ENCODE data around the gene DNAJC22.

DNAJC22 gene

DNA sequence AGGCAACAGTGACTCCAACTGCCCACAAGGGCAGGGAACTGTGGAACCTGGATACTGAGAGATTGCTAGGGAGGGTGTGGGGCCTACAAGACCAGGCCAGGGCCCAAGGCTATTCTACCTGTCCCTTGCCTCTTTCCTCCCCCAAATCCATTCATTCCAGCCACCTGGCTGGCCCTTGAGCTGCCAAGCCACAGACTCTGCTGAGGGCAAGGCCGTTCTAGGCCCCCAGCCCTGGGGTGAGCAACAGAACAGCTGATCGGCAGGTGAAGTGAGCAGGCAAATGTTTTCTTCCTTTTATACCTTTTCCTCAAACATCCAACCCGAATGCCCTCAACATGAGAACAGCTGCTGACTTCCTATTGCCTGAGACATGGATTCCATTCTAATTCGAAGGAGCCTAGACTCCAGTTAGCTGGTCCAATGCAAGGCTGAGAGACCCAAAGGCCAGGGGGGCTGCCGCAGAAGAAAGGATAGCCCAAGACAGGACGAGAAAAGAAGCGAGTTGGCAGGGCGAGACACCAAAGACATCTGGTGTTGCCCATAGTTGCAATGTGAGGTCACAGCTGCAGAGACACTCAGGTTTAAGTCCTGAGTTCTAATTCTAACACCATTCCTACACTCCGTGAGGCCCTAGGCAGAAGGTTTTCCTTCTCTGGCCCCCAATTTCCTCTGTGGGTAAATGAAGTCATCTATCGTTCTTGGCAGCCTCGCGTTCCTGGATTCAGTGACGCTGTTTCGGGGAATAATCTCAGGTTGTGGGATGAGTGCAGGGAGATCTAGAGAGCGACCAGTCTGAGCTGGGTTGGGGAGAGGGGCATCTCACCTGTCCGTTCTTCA, 11.4 kb upstream of the DNAJC22 start:
- H3K4me3 ChIP-seq (ENCODE audit: low read depth, low read length): no peak overlapping the region
- no peak for DNase-seq (ENCODE audit: low read depth, low spot score)
- TF ChIP-seq, protein P1, sequence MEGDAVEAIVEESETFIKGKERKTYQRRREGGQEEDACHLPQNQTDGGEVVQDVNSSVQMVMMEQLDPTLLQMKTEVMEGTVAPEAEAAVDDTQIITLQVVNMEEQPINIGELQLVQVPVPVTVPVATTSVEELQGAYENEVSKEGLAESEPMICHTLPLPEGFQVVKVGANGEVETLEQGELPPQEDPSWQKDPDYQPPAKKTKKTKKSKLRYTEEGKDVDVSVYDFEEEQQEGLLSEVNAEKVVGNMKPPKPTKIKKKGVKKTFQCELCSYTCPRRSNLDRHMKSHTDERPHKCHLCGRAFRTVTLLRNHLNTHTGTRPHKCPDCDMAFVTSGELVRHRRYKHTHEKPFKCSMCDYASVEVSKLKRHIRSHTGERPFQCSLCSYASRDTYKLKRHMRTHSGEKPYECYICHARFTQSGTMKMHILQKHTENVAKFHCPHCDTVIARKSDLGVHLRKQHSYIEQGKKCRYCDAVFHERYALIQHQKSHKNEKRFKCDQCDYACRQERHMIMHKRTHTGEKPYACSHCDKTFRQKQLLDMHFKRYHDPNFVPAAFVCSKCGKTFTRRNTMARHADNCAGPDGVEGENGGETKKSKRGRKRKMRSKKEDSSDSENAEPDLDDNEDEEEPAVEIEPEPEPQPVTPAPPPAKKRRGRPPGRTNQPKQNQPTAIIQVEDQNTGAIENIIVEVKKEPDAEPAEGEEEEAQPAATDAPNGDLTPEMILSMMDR (IDR thresholded peaks at IDR 0.05; ENCODE audit: low read depth, low read length): no peak
- in situ Hi-C loops (cut with HindIII; ENCODE audit: low sequenced_read_pairs): no loop called here

DNA sequence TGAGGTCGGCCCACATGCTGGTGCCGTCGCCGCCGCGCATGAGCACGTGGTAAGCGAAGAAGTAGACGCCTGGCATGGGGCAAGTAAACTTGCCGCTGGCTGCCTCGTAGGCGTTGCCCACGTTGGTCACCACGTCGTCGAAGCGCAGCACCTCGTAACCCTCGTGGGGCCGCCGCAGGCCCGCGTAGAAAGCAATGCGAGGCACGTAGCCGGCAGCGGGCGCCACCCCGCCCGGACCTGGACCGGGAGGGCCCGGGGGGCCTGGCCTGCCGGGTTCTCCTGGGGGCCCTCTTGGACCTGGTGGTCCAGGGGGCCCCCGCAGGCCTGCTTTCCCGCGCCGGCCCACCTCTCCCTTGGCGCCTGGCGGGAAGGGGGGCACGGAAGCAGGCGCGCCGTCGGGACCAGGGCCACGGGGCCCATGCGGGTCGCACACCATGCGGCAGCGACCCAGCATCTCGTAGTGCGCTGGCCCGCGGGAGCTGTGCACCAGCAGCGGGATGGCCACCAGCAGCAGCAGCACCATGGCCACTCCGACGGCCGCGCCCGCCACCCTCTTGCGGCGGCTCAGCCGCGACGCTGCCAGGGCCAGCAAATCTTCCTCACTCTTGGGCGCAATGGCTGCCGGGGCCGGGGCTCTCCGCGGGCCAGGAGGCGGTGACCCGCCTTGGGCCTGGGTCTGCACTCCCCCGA, 10.6 kb upstream of the DNAJC22 start:
- H3K4me3 ChIP-seq (ENCODE audit: low read depth, low read length): no peak overlapping the region
- in situ Hi-C loops (cut with HindIII; ENCODE audit: low sequenced_read_pairs): no loop called here
- TF ChIP-seq, protein P1 (IDR thresholded peaks at IDR 0.05; ENCODE audit: low read depth, low read length): no peak
- no peak for DNase-seq (ENCODE audit: low read depth, low spot score)

DNA sequence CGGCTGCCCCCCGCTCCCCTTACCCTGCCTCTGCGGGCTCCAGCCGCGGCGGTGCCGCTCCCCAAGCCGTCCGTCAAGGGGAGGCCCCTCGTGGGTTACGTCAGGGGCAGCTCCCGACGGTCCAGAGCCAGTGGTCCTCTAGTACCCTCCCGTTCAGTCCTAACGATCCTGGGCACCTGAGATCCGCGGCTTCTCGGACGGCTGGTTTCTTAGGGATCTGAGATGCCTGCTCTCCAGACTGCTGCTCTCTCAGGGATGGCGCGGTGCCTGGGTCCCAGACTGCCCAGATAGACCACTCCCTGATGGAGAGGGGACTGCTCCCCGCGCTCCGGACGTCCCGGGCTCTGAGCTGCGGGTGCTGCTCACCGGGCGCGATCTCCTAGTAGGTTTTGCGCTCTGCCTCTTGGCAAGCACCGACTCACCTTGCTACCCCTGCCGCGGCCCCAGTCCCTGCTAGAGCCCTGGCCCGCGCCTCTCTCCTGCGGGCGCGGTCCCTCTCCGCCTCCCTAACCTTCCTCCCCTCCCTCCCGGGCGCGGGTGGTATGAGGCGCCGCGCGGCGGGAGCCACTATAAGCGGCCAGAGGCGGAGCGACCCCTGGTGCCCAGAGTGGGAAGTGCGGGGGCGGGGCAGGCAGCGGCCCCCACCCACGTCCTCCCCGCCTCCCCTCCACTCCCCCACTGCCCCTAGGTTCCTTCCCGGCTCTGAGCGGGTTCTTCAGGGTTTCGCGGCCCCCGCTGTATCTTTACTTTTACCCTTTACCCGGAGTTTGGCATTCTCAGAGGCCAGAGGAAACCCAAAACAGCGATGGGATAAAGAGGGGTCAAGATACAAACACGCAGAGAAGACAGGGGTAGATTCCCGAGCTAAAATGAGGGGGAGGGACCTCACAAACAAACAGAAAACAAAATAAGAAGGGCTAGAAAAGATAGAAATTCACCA, 9.8 kb upstream of the DNAJC22 start, which contains the start of gene C1QL4:
TSS of gene C1QL4 (minus strand) at position 544 of the 940 bp plus-strand sequence. CDS start 711 bp downstream, outside the sequence.
- in situ Hi-C loops (cut with HindIII; ENCODE audit: low sequenced_read_pairs): no loop called here
- H3K4me3 ChIP-seq (ENCODE audit: low read depth, low read length): peak within 1 kb of the TSS; percentile 21
- peak; percentile 63 for DNase-seq (ENCODE audit: low read depth, low spot score)
- TF ChIP-seq, protein P1 (IDR thresholded peaks at IDR 0.05; ENCODE audit: low read depth, low read length): peak; percentile 90

DNA sequence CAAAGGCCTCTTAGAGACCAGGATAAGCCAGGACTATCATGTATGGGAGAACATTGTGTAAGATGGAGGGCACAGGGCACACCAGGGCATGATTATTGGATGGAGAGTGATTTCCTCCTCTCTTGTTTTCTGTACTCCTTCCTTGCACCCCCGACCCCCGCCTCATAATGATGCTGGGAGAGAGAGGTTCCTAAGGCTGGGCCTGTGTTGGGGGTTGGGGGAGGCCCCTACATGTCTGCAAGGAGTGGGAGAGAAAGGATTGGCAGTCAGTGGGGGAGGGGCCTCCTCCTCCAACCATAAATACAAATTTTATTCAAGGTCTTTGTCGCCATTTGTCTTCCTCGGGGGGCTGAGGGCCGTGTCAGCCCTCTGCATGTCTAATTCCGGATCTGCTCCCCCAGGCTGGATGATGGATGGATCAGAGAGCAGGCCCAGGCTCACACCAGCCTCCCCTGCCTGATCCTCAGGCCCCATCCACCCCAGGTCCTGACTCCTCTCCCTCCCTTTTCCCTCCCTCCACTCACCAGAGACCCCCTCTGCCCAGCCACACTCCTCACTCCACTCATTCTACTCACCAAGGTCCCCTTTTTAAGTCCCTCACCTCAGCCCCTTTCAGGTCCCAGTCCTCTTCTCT, 7.7 kb upstream of the DNAJC22 start:
- no peak overlapping the region for H3K4me3 ChIP-seq (ENCODE audit: low read depth, low read length)
- in situ Hi-C loops (cut with HindIII; ENCODE audit: low sequenced_read_pairs): no loop called here
- DNase-seq (ENCODE audit: low read depth, low spot score): no peak
- TF ChIP-seq, protein P1 (IDR thresholded peaks at IDR 0.05; ENCODE audit: low read depth, low read length): no peak

DNA sequence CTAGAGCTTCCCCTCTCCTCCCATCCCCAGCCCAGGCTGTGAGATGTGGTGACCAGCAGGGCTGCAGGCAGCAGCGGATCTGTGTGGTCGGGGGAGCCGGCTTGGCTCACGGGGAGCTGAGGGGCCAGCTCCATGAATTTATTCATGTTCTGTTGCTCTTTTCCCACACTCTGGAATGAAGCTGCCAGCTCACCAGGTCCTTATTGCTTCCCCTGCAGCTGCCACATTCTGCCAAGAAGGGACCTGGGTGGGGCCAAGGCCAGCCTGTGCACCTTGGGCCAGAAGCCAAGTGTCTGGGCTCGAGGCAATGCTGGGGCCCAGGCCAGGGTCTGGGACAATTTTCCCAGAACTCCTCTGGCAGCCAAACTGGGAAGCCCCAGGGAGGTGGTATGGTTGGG, 7.2 kb upstream of the DNAJC22 start:
- TF ChIP-seq, protein P1 (IDR thresholded peaks at IDR 0.05; ENCODE audit: low read depth, low read length): no peak
- DNase-seq (ENCODE audit: low read depth, low spot score): no peak
- in situ Hi-C loops (cut with HindIII; ENCODE audit: low sequenced_read_pairs): no loop called here
- no peak overlapping the region for H3K4me3 ChIP-seq (ENCODE audit: low read depth, low read length)
